ENCODE data around the gene TMEM150B.

The TMEM150B gene

DNA sequence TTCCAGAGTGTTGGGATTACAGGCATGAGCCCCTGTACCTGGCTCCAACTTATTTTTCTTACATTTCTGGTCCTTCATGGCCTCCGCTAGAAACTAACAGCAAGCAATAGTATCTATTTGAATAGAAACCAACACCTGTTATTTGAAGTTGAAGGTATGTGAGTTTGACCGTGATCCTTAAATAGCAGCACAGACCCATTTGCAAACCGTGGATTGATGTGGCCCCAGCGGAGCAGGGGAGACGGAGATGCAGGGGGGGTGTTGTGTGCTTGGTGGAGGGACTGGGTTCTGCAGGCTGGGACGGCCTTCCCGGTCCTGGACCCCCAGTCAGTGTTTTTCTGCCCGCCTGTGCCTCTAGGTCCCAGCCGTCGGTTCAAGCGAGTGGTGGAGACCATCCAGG lies 16.9 kb downstream of the TMEM150B start:
- peaks cover 0 to 3% (median 0%) of the 10 kb centered on the region in 5 donors for H3K27me3 ChIP-seq (ENCODE audit: control insufficient read depth in 5 of 5, insufficient read depth in 4 of 5, low read length in 5 of 5)
- H3K9ac ChIP-seq (ENCODE audit: low read length in 5 of 5): no peak overlapping the region
- peaks cover 0 to 2% (median 0%) of the 10 kb centered on the region in 5 donors for H3K36me3 ChIP-seq (ENCODE audit: control insufficient read depth in 5 of 5, insufficient read depth in 5 of 5, low read length in 5 of 5)
- H3K27ac ChIP-seq (ENCODE audit: low read depth, low read length): no peak overlapping the region
- H3K9me3 ChIP-seq (ENCODE audit: control insufficient read depth in 5 of 5, low read length in 5 of 5): peaks cover 0 to 4% (median 0%) of the 10 kb centered on the region in 5 donors
- H3K4me3 ChIP-seq (ENCODE audit: low read depth in 1 of 5, low read length in 5 of 5): no peak overlapping the region
- H3K4me1 ChIP-seq (ENCODE audit: control insufficient read depth in 5 of 5, insufficient read depth in 5 of 5, low read length in 5 of 5): peaks cover 0 to 4% (median 2%) of the 10 kb centered on the region in 5 donors

DNA sequence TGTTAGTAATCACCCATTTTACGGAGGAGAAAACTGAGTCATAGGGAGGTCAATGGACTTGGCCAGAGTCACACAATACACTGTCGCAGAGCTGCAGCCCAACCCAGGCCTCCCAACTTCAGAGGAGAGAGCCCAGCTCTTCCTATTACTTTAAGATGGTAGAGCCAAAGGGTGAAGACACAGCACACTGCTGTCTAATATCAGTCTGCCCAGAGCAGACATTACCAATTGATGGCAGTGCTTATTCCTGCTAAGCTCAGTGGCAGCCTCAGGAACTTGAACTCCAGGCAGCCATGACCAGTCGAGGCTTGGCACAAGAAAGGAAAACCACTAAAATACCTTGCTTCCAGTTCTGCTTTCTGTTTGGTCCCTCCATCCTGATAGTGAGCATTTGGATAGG lies 18.4 kb downstream of the TMEM150B start:
- Histone ChIP-seq H3K4me3 (ENCODE audit: low read depth in 1 of 5, low read length in 5 of 5) (no peak overlapping the region), H3K9ac (ENCODE audit: low read length in 5 of 5) (no peak overlapping the region), H3K27me3 (ENCODE audit: control insufficient read depth in 5 of 5, insufficient read depth in 4 of 5, low read length in 5 of 5) (peaks cover 0 to 3% (median 0%) of the 10 kb centered on the region in 5 donors), H3K4me1 (ENCODE audit: control insufficient read depth in 5 of 5, insufficient read depth in 5 of 5, low read length in 5 of 5) (peaks cover under 1 to 5% (median 4%) of the 10 kb centered on the region in 5 donors), H3K27ac (ENCODE audit: low read depth, low read length) (no peak overlapping the region), H3K9me3 (ENCODE audit: control insufficient read depth in 5 of 5, low read length in 5 of 5) (peaks cover 0 to 4% (median 0%) of the 10 kb centered on the region in 5 donors), H3K36me3 (ENCODE audit: control insufficient read depth in 5 of 5, insufficient read depth in 5 of 5, low read length in 5 of 5) (no peaks in the 10 kb centered on the region)

- Histone ChIP-seq H3K4me3 (ENCODE audit: low read depth in 1 of 5, low read length in 5 of 5) (no peak overlapping the region), H3K9ac (ENCODE audit: low read length in 5 of 5) (no peak overlapping the region), H3K36me3 (ENCODE audit: control insufficient read depth in 5 of 5, insufficient read depth in 5 of 5, low read length in 5 of 5) (no peaks in the 10 kb centered on the region), H3K27me3 (ENCODE audit: control insufficient read depth in 5 of 5, insufficient read depth in 4 of 5, low read length in 5 of 5) (peaks cover 0 to 3% (median 0%) of the 10 kb centered on the region in 5 donors), H3K4me1 (ENCODE audit: control insufficient read depth in 5 of 5, insufficient read depth in 5 of 5, low read length in 5 of 5) (peaks cover 2 to 11% (median 9%) of the 10 kb centered on the region in 5 donors), H3K27ac (ENCODE audit: low read depth, low read length) (no peak overlapping the region), H3K9me3 (ENCODE audit: control insufficient read depth in 5 of 5, low read length in 5 of 5) (peaks cover 0 to 4% (median 0%) of the 10 kb centered on the region in 5 donors)
These were observed 19.1 kb downstream of the TMEM150B start for GRCh38 chr19:55305983-55306562.

GRCh38 chr19:55305491-55305890 lies 19.6 kb downstream of the TMEM150B start:
- no peak overlapping the region for H3K4me3 ChIP-seq (ENCODE audit: low read depth in 1 of 5, low read length in 5 of 5)
- no peaks in the 10 kb centered on the region for H3K36me3 ChIP-seq (ENCODE audit: control insufficient read depth in 5 of 5, insufficient read depth in 5 of 5, low read length in 5 of 5)
- peaks cover 2 to 11% (median 9%) of the 10 kb centered on the region in 5 donors for H3K4me1 ChIP-seq (ENCODE audit: control insufficient read depth in 5 of 5, insufficient read depth in 5 of 5, low read length in 5 of 5)
- H3K27me3 ChIP-seq (ENCODE audit: control insufficient read depth in 5 of 5, insufficient read depth in 4 of 5, low read length in 5 of 5): peaks cover 0 to 3% (median 0%) of the 10 kb centered on the region in 5 donors
- no peak overlapping the region for H3K27ac ChIP-seq (ENCODE audit: low read depth, low read length)
- H3K9me3 ChIP-seq (ENCODE audit: control insufficient read depth in 5 of 5, low read length in 5 of 5): peaks cover 0 to 4% (median 0%) of the 10 kb centered on the region in 5 donors
- no peak overlapping the region for H3K9ac ChIP-seq (ENCODE audit: low read length in 5 of 5)

GRCh38 chr19:55304980-55305379 lies 20.2 kb downstream of the TMEM150B start:
- Histone ChIP-seq H3K27me3 (ENCODE audit: control insufficient read depth in 5 of 5, insufficient read depth in 4 of 5, low read length in 5 of 5) (peaks cover 0 to 3% (median 0%) of the 10 kb centered on the region in 5 donors), H3K36me3 (ENCODE audit: control insufficient read depth in 5 of 5, insufficient read depth in 5 of 5, low read length in 5 of 5) (no peaks in the 10 kb centered on the region), H3K9me3 (ENCODE audit: control insufficient read depth in 5 of 5, low read length in 5 of 5) (peaks cover 0 to 4% (median 0%) of the 10 kb centered on the region in 5 donors), H3K9ac (ENCODE audit: low read length in 5 of 5) (no peak overlapping the region), H3K4me3 (ENCODE audit: low read depth in 1 of 5, low read length in 5 of 5) (no peak overlapping the region), H3K4me1 (ENCODE audit: control insufficient read depth in 5 of 5, insufficient read depth in 5 of 5, low read length in 5 of 5) (peaks cover 2 to 11% (median 9%) of the 10 kb centered on the region in 5 donors), H3K27ac (ENCODE audit: low read depth, low read length) (no peak overlapping the region)

GRCh38 chr19:55304279-55304978 lies 20.7 kb downstream of the TMEM150B start:
- no peaks in the 10 kb centered on the region for H3K36me3 ChIP-seq (ENCODE audit: control insufficient read depth in 5 of 5, insufficient read depth in 5 of 5, low read length in 5 of 5)
- peaks cover 0 to 3% (median 0%) of the 10 kb centered on the region in 5 donors for H3K9me3 ChIP-seq (ENCODE audit: control insufficient read depth in 5 of 5, low read length in 5 of 5)
- H3K27me3 ChIP-seq (ENCODE audit: control insufficient read depth in 5 of 5, insufficient read depth in 4 of 5, low read length in 5 of 5): peaks cover 0 to 6% (median 0%) of the 10 kb centered on the region in 5 donors
- H3K27ac ChIP-seq (ENCODE audit: low read depth, low read length): no peak overlapping the region
- no peak overlapping the region for H3K9ac ChIP-seq (ENCODE audit: low read length in 5 of 5)
- peaks cover 2 to 11% (median 9%) of the 10 kb centered on the region in 5 donors for H3K4me1 ChIP-seq (ENCODE audit: control insufficient read depth in 5 of 5, insufficient read depth in 5 of 5, low read length in 5 of 5)
- no peak overlapping the region for H3K4me3 ChIP-seq (ENCODE audit: low read depth in 1 of 5, low read length in 5 of 5)

DNA sequence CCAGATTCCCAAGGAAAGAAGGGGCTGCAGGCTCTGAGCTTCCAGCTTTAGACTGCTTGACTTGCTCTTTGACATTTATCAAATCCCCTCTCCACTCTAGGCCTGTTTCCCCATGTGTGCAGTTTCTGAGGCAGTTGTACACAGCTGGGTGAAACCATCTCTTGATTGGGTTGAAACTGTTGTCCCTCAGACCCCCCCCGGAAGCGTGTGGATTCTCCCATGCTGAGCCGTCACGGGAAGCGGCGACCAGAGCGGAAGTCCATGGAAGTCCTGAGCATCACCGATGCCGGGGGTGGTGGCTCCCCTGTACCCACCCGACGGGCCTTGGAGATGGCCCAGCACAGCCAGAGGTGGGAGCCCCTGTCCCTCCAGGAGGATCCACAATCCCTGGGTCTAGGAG lies 21.7 kb downstream of the TMEM150B start:
- no peaks in the 10 kb centered on the region for H3K36me3 ChIP-seq (ENCODE audit: control insufficient read depth in 5 of 5, insufficient read depth in 5 of 5, low read length in 5 of 5)
- no peak overlapping the region for H3K27ac ChIP-seq (ENCODE audit: low read depth, low read length)
- no peak overlapping the region for H3K9ac ChIP-seq (ENCODE audit: low read length in 5 of 5)
- H3K27me3 ChIP-seq (ENCODE audit: control insufficient read depth in 5 of 5, insufficient read depth in 4 of 5, low read length in 5 of 5): peaks cover 0 to 6% (median 0%) of the 10 kb centered on the region in 5 donors
- no peaks in the 10 kb centered on the region for H3K9me3 ChIP-seq (ENCODE audit: control insufficient read depth in 5 of 5, low read length in 5 of 5)
- H3K4me1 ChIP-seq (ENCODE audit: control insufficient read depth in 5 of 5, insufficient read depth in 5 of 5, low read length in 5 of 5): peaks cover 0 to 11% (median 9%) of the 10 kb centered on the region in 5 donors
- H3K4me3 ChIP-seq (ENCODE audit: low read depth in 1 of 5, low read length in 5 of 5): no peak overlapping the region

- Histone ChIP-seq H3K4me3 (ENCODE audit: low read depth in 1 of 5, low read length in 5 of 5) (peak overlapping the region in 3 of 5 donors; percentile 47 to 53 (median 48)), H3K27ac (ENCODE audit: low read depth, low read length) (no peak overlapping the region), H3K9ac (ENCODE audit: low read length in 5 of 5) (no peak overlapping the region), H3K36me3 (ENCODE audit: control insufficient read depth in 5 of 5, insufficient read depth in 5 of 5, low read length in 5 of 5) (no peaks in the 10 kb centered on the region), H3K9me3 (ENCODE audit: control insufficient read depth in 5 of 5, low read length in 5 of 5) (no peaks in the 10 kb centered on the region), H3K27me3 (ENCODE audit: control insufficient read depth in 5 of 5, insufficient read depth in 4 of 5, low read length in 5 of 5) (peaks cover 0 to 6% (median 0%) of the 10 kb centered on the region in 5 donors), H3K4me1 (ENCODE audit: control insufficient read depth in 5 of 5, insufficient read depth in 5 of 5, low read length in 5 of 5) (peaks cover 0 to 11% (median 9%) of the 10 kb centered on the region in 5 donors)
These were observed 22.8 kb downstream of the TMEM150B start for GRCh38 chr19:55302318-55302703.

DNA sequence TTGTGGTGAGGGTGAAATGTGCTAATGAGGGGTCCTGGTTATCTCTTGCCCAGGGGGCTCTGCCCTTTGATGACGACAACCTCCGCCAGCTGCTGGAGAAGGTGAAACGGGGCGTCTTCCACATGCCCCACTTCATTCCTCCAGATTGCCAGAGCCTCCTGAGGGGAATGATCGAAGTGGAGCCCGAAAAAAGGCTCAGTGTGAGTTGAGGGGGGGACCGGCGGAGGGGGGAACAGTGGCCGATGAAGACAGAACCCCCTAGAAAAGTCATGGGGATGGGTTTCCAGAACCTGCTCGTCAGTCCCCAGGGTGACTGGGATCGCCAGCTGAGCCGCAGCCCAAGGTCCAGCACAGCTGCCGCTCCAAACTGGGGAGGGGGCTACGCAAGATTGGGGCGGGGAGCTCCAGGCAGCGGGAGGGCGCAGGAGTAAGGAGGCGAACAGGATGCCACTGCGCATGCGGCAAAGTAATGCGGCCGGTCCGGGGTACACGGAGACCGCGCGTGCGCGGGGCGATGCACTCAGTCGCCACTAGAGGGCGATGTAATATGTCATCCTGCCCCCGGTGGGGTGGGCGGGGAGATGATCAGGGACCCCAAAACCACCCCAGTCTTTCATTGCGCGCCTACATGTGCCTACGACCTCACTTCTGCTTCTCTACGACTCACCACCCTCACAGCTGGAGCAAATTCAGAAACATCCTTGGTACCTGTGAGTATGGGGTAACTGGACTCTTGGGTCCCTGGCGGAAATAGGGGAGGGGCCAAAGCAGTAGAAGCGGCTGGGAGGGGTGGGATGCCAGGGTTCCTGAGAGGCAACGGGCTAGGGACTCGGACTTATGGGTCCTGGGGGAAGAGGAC lies 23.5 kb downstream of the TMEM150B start:
- Histone ChIP-seq H3K4me3 (ENCODE audit: low read depth in 1 of 5, low read length in 5 of 5) (peak overlapping the region; percentile 47 to 61 (median 53)), H3K4me1 (ENCODE audit: control insufficient read depth in 5 of 5, insufficient read depth in 5 of 5, low read length in 5 of 5) (peaks cover 0 to 11% (median 9%) of the 10 kb centered on the region in 5 donors), H3K9me3 (ENCODE audit: control insufficient read depth in 5 of 5, low read length in 5 of 5) (no peaks in the 10 kb centered on the region), H3K27ac (ENCODE audit: low read depth, low read length) (no peak overlapping the region), H3K36me3 (ENCODE audit: control insufficient read depth in 5 of 5, insufficient read depth in 5 of 5, low read length in 5 of 5) (no peaks in the 10 kb centered on the region), H3K27me3 (ENCODE audit: control insufficient read depth in 5 of 5, insufficient read depth in 4 of 5, low read length in 5 of 5) (peaks cover 0 to 6% (median 0%) of the 10 kb centered on the region in 5 donors), H3K9ac (ENCODE audit: low read length in 5 of 5) (peak overlapping the region in 2 of 5 donors; percentile 39 to 63)
